CD4-positive, alpha-beta T cell (primary cell): ENCODE data around the gene NRL. TPM values are rescaled to one million over a fixed set of nuclear protein-coding genes. Genes with fewer than 3 reads are reported as not detected.
A peak's percentile ranks its signal among the peaks of the same experiment; 100 is the strongest.

Source experiments
- ATAC-seq: fragments of 200-7000 bp; cut with Tn5 transposase; one replicate; pipeline ENCODE4 v1.10.0; 2022; ENCODE audit warnings: mild to moderate bottlenecking; ENCODE audit not compliant: poor library complexity
- CTCF ChIA-PET: fragments of 350-600 bp; sonication (Branson Sonifier 250); formaldehyde crosslinking; loops from one replicate; lab custom pipeline; 2021; ENCODE audit warnings: antibody characterized with exemption, inconsistent platforms; lab: Charles Lee
- POLR2A ChIA-PET: fragments of 350-600 bp; sonication (Branson Sonifier 250); formaldehyde crosslinking; loops from one replicate; lab custom pipeline; 2021; ENCODE audit warnings: antibody characterized with exemption, inconsistent platforms; lab: Charles Lee
- DNase-seq, 14 experiments: peaks; one replicate each; pipeline ENCODE4 v3.0.0-alpha.2; 2013 to 2020; ENCODE audit warnings: mixed read lengths in 2 of 14
- H3K27ac ChIP-seq, 2 donors: one replicate each; pipeline versions ENCODE4 v1.5.1 to v1.7.0; 2013; ENCODE audit warnings: low read length in 2 of 2, low read depth in 1 of 2, mild to moderate bottlenecking in 1 of 2
- H3K27me3 ChIP-seq, 2 experiments: 1 replicate in 1 of 2; 2 replicates in 1 of 2; pipeline versions ENCODE4 v1.6.1 to v1.7.0; 2013; ENCODE audit warnings: low read length in 2 of 2, control low read depth in 1 of 2, mild to moderate bottlenecking in 1 of 2, moderate library complexity in 1 of 2; ENCODE audit not compliant: insufficient read depth in 2 of 2, control insufficient read depth in 1 of 2
- H3K36me3 ChIP-seq: one replicate; pipeline ENCODE4 v1.6.1; 2013; ENCODE audit warnings: low read length, control low read depth; ENCODE audit not compliant: insufficient read depth
- H3K4me1 ChIP-seq: one replicate; pipeline ENCODE4 v1.6.1; 2013; ENCODE audit warnings: low read length, control low read depth; ENCODE audit not compliant: insufficient read depth
- H3K4me3 ChIP-seq: one replicate; pipeline ENCODE4 v1.5.1; 2013; ENCODE audit warnings: mild to moderate bottlenecking, low read length, moderate library complexity
- H3K9me3 ChIP-seq, 2 experiments: 1 replicate in 1 of 2; 2 replicates in 1 of 2; pipeline versions ENCODE4 v1.6.1 to v1.7.0; 2013; ENCODE audit warnings: low read length in 2 of 2, mild to moderate bottlenecking in 2 of 2, control low read depth in 1 of 2, moderate library complexity in 1 of 2; ENCODE audit not compliant: control insufficient read depth in 1 of 2, insufficient read depth in 1 of 2
- H3K27ac Mint-ChIP-seq: one replicate; pipeline ENCODE4 v1.8.0; 2020; ENCODE audit warnings: mixed read lengths
- H3K27me3 Mint-ChIP-seq: one replicate; pipeline ENCODE4 v1.8.0; 2021; ENCODE audit warnings: mixed read lengths
- H3K36me3 Mint-ChIP-seq: one replicate; pipeline ENCODE4 v1.8.0; 2021; ENCODE audit warnings: low read depth, mixed read lengths
- H3K4me1 Mint-ChIP-seq: one replicate; pipeline ENCODE4 v1.8.0; 2021; ENCODE audit warnings: low read depth, mixed read lengths
- H3K4me3 Mint-ChIP-seq: one replicate; pipeline ENCODE4 v1.8.0; 2020; ENCODE audit warnings: mild to moderate bottlenecking, mixed read lengths
- H3K9me3 Mint-ChIP-seq: one replicate; pipeline ENCODE4 v1.8.0; 2020; ENCODE audit warnings: mixed read lengths
- CTCF ChIP-seq: fragments of 200-600 bp; IDR thresholded peaks from one replicate; pipeline ENCODE4 v1.8.0; 2022; ENCODE audit warnings: antibody characterized with exemption, mild to moderate bottlenecking
- intact Hi-C, 2 experiments: fragments of 100-400 bp; cut with DNase I in 1 of 2; cut with micrococcal nuclease in 1 of 2; formaldehyde crosslinking; loops; one replicate each; pipeline versions ENCODE4 v1.15.1 to v1.9.0; 2023 to 2025; cut with DNase I, micrococcal nuclease
- total RNA-seq, 174 experiments: library from RNA in 2 of 174; stranded (reverse) in 2 of 174; gene quantifications; one replicate each; pipeline ENCODE4 v1.2.3 and lab custom pipeline; 2021 to 2026

NRL gene
- total RNA-seq, 2 experiments from 2014 or later, result 1.6 to 1.9 TPM

DNA sequence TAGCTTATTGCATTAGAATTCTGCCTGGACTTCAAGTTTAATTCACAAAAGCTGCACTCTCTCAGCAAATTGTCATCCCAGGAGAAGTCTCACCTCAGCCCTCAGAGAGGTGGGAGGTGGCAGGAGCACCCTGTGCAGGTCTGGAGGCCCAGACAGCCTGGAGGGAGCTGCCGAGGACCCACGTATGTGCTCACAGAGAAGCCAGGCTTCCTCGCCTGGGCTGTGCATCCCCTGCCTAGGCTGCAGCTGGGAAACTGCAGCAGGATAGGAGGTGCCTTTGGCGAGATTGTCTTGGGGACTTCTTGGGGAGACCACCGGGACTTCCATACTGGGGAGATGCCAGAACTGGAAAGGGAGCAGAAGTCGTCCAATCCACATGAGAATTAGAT lies 34.6 kb downstream of the NRL start:
- peak overlapping the region; percentile 91 for H3K4me3 Mint-ChIP-seq
- no peaks in the 10 kb centered on the region for H3K9me3 Mint-ChIP-seq
- H3K36me3 ChIP-seq, result no peaks in the 10 kb centered on the region
- ATAC-seq (no peak), DNase-seq (no peak)
- no peaks in the 10 kb centered on the region for H3K27me3 Mint-ChIP-seq
- H3K4me3 ChIP-seq, result no peak overlapping the region
- TF ChIP-seq CTCF, result no peak
- H3K36me3 Mint-ChIP-seq, result no peaks in the 10 kb centered on the region
- no peaks in the 10 kb centered on the region for H3K27me3 ChIP-seq
- CTCF ChIA-PET, result interaction anchor here (0.6 to 3.4 kb wide), 6 partner anchors 10 to 81 kb away, joined by 3 to 21 read pairs (median 4); partner anchors contain the start of genes EMC9 and IRF9
- POLR2A ChIA-PET, result interaction anchor here (0.6 to 5.1 kb wide), 21 partner anchors 10 to 194 kb away, joined by 3 to 89 read pairs (median 6); partner anchors contain the start of genes CARMIL3, DCAF11, IRF9 and NRL
- intact Hi-C loops, result no loop called here
- peaks cover 21% of the 10 kb centered on the region for H3K4me1 ChIP-seq
- no peaks in the 10 kb centered on the region for H3K9me3 ChIP-seq
- H3K27ac Mint-ChIP-seq, result peak overlapping the region; percentile 90
- H3K27ac ChIP-seq, result no peak overlapping the region
- H3K4me1 Mint-ChIP-seq, result peaks cover 24% of the 10 kb centered on the region

- Mint-ChIP-seq H3K9me3 (no peaks in the 10 kb centered on the region), H3K27ac (no peak overlapping the region), H3K27me3 (no peaks in the 10 kb centered on the region), H3K4me1 (peaks cover 24% of the 10 kb centered on the region), H3K36me3 (no peaks in the 10 kb centered on the region), H3K4me3 (peak overlapping the region; percentile 91)
- ATAC-seq (no peak), DNase-seq (no peak)
- Histone ChIP-seq H3K4me3 (no peak overlapping the region), H3K36me3 (no peaks in the 10 kb centered on the region), H3K4me1 (peaks cover 21% of the 10 kb centered on the region), H3K27me3 (no peaks in the 10 kb centered on the region), H3K9me3 (no peaks in the 10 kb centered on the region), H3K27ac (no peak overlapping the region)
- CTCF ChIA-PET, result interaction anchor here (1.6 to 3.4 kb wide), 3 partner anchors 11 to 43 kb away, joined by 4 to 21 read pairs (median 8); no protein-coding TSS in a partner anchor
- POLR2A ChIA-PET, result interaction anchor here (1.2 to 5.1 kb wide), 7 partner anchors 14 to 82 kb away, joined by 3 to 89 read pairs (median 10); partner anchors contain the start of genes CARMIL3, DCAF11, IRF9 and NRL
- TF ChIP-seq CTCF, result no peak
- intact Hi-C loops, result no loop called here
These were observed 35.1 kb downstream of the NRL start for GRCh38 chr14:24079491-24080141.

- ChIA-PET POLR2A (interaction anchor here (0.7 to 5.1 kb wide), 2 partner anchors 8 to 16 kb away, joined by 3 to 89 read pairs; partner anchors contain the start of gene PCK2), CTCF (no interaction called here)
- no peaks in the 10 kb centered on the region for H3K9me3 ChIP-seq
- no peak overlapping the region for H3K4me3 ChIP-seq
- no peaks in the 10 kb centered on the region for H3K9me3 Mint-ChIP-seq
- no peak for TF ChIP-seq CTCF
- peaks cover 21% of the 10 kb centered on the region for H3K4me1 ChIP-seq
- H3K36me3 ChIP-seq, result no peaks in the 10 kb centered on the region
- no peaks in the 10 kb centered on the region for H3K27me3 ChIP-seq
- H3K27ac Mint-ChIP-seq, result no peak overlapping the region
- no peak for ATAC-seq
- H3K27me3 Mint-ChIP-seq, result no peaks in the 10 kb centered on the region
- H3K27ac ChIP-seq, result no peak overlapping the region
- no peaks in the 10 kb centered on the region for H3K36me3 Mint-ChIP-seq
- peaks cover 24% of the 10 kb centered on the region for H3K4me1 Mint-ChIP-seq
- no peak for DNase-seq
- intact Hi-C loops, result no loop called here
- peak overlapping the region; percentile 42 for H3K4me3 Mint-ChIP-seq
These were observed 36.6 kb downstream of the NRL start for GRCh38 chr14:24078146-24078545.
